HFF-Myc (cell line): ENCODE data around the gene MAST2.

ENCODE experiments used
- DNase-seq: peaks from one replicate; pipeline ENCODE4 v3.0.0-alpha.2; 2011; ENCODE audit warnings: low read depth; ENCODE audit errors: extremely low read depth
- H3K4me3 ChIP-seq: replicated peaks from 2 replicates; pipeline ENCODE4 v1.5.1; 2011; ENCODE audit warnings: low read depth, mild to moderate bottlenecking, control low read depth, low read length
- TF ChIP-seq, protein P1 (sequence below): IDR thresholded peaks from 2 replicates; pipeline ENCODE4 v1.5.1; 2012; ENCODE audit warnings: mild to moderate bottlenecking, low read depth, low read length, control low read depth; ENCODE audit errors: missing control alignments

The MAST2 gene

DNA sequence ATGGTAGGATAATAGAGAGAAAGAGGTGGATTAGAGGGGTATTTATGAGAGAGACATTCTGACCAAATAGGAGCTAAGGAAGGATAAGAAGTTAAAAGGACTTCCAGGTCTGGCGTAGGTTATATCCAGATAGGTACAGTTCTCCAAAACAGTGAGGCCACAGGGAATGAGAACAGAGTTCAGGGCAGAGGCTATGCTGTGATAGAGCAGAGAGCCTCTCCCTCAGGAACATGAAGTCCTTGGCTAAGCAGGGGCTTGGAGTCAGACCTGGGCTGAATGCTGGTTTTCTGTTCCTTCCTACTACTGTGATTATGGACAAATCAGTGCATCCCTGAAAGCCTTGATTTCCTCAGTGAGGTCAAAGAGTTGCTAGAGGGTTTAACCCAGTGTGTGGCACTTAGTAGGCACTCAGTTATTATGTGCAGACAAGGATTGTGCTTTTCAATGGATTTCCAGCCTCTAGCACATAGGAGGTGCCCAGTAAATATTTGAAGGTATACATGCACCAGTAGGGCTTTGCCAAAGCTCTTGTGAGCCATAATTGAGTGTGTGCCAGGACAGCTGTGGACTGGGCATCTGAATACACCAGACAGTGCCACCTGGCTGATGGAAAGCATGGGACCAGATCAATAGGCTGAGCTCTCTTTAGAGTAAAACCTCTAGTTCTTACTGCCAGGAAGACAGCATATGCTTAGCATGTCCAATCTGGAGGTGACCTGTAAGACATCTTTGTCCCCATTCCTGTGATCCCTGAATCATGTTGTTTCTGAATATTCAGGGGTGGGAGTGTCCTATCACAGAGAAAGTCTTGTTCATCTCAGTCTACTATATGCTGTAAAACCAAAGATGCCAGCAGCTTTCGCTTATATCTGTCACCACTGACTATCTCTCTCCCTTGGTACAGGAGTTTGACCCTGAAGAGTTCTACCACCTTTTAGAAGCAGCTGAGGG lies 217.9 kb downstream of the MAST2 start:
- TF ChIP-seq, protein P1, sequence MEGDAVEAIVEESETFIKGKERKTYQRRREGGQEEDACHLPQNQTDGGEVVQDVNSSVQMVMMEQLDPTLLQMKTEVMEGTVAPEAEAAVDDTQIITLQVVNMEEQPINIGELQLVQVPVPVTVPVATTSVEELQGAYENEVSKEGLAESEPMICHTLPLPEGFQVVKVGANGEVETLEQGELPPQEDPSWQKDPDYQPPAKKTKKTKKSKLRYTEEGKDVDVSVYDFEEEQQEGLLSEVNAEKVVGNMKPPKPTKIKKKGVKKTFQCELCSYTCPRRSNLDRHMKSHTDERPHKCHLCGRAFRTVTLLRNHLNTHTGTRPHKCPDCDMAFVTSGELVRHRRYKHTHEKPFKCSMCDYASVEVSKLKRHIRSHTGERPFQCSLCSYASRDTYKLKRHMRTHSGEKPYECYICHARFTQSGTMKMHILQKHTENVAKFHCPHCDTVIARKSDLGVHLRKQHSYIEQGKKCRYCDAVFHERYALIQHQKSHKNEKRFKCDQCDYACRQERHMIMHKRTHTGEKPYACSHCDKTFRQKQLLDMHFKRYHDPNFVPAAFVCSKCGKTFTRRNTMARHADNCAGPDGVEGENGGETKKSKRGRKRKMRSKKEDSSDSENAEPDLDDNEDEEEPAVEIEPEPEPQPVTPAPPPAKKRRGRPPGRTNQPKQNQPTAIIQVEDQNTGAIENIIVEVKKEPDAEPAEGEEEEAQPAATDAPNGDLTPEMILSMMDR: no peak
- DNase-seq: no peak
- H3K4me3 ChIP-seq: no peak overlapping the region

DNA sequence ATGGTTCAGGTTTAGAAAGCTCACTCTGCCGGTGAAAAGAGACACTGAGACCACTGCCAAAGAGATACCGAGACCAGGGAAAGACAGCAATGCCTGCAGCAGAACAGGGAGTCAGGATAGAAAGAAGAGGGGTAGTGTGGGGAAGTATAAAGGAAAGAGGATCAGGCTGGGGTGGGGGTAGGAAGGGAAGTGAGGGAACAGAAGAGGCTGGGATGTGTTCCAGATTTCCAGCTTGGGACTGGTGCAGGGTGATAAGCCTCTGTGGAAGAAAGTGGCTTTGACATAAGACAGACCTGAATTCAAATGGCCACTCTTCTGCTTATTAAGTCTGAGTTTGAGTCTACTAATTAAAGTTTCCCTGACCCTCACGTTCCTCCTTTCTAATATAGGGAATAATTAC lies 223.1 kb downstream of the MAST2 start:
- no peak overlapping the region for H3K4me3 ChIP-seq
- no peak for DNase-seq
- TF ChIP-seq, protein P1: no peak

DNA sequence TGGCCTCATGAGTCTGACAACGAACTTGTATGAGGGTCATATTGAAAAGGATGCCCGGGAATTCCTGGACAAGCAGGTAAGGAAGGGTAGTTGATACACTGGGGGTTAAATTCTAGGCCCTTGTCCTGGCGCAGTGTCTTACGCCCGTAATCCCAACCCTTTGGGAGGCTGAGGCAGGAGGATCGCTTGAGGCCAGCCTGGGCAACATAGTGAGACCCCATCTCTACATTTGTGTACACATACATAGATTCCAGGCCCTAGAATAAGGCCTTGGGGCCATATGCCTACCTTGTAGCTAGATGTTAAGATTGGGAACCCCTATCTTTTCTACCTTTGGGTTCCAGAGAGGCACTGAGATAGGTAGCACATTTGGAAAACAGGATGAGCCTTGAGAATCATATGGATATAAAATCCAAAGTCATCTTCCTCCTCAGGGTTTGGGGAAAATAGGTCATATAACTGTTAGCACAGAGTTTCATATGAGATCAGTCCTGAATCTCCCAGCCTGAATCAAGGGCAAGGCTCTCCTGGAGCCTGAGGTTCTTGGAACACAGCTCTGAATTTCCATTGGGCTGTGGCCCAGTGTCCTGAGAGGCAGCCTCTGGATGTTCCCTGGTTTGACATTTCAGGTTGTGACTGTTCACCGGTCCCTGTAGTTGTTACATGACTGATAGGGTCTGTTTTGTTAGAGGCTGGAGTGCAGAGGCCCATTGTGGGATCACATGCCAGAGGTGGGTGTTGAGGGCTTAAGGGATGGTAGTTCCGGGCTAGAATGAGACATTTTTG lies 224.6 kb downstream of the MAST2 start:
- DNase-seq: no peak
- TF ChIP-seq, protein P1: no peak
- no peak overlapping the region for H3K4me3 ChIP-seq

DNA sequence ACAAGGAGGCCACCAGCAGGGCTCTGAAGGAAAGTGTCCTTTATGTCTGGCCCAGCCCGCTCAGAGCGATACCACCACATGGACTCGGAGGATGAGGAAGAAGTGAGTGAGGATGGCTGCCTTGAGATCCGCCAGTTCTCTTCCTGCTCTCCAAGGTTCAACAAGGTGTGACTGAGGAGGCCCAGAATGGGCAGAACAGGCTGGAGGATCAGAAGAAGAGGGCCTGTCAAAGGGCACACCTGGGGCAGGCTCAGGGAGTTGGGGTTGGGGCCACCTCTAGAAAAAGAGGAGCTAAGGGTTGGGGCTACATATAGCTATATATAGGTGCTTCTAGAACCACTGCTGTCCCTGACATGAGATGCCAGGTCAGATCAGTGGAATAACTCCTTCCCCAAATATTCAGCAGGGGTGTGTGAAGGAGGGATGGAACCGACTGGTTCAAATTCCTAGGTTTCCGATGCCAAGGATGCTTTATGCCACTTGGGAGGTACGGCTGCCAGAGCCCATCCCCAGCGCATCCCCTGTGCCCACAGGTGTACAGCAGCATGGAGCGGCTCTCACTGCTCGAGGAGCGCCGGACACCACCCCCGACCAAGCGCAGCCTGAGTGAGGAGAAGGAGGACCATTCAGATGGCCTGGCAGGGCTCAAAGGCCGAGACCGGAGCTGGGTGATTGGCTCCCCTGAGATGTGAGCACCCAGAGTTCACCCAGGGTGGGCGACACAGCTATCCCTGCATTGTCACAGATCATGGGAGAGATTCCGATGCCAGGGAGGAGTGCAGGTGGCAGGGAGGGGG lies 226.9 kb downstream of the MAST2 start:
- no peak for DNase-seq
- TF ChIP-seq, protein P1: no peak

DNA sequence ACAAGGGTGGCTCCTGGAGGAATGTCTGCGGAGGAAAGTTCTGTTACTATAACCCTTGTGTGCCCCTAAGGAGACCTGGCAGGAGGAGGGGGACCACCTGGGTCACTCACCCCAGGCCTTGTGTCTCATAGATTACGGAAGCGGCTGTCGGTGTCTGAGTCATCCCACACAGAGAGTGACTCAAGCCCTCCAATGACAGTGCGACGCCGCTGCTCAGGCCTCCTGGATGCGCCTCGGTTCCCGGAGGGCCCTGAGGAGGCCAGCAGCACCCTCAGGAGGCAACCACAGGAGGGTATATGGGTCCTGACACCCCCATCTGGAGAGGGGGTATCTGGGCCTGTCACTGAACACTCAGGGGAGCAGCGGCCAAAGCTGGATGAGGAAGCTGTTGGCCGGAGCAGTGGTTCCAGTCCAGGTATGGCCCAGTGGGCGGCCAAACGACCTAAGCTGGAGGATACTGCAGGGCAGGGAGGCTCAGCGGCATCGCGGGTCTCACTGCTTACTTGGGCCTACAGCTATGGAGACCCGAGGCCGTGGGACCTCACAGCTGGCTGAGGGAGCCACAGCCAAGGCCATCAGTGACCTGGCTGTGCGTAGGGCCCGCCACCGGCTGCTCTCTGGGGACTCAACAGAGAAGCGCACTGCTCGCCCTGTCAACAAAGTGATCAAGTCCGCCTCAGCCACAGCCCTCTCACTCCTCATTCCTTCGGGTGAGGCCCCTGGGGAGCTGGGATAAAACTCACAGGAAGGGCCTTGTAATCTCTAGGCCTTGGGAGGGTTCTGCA lies 227.7 kb downstream of the MAST2 start:
- TF ChIP-seq, protein P1: no peak
- no peak for DNase-seq
- H3K4me3 ChIP-seq: no peak overlapping the region

More for the DNA sequence above, 226.9 kb downstream of the MAST2 start:
- no peak overlapping the region for H3K4me3 ChIP-seq
